Activated CD4-positive, alpha-beta T cell treated with anti-CD3 and anti-CD28 coated beads, Interleukin-2, amount 50 U/mL, for 1 hour (primary cell): ENCODE measurements around the gene GABRD.

Experiments used
- DNase-seq: peaks from one replicate; pipeline ENCODE4 v3.0.0-alpha.2; 2020

The GABRD gene

GRCh38 chr1:2056955-2057590 lies 37.9 kb downstream of the GABRD start:
- DNase-seq, result no peak

DNA sequence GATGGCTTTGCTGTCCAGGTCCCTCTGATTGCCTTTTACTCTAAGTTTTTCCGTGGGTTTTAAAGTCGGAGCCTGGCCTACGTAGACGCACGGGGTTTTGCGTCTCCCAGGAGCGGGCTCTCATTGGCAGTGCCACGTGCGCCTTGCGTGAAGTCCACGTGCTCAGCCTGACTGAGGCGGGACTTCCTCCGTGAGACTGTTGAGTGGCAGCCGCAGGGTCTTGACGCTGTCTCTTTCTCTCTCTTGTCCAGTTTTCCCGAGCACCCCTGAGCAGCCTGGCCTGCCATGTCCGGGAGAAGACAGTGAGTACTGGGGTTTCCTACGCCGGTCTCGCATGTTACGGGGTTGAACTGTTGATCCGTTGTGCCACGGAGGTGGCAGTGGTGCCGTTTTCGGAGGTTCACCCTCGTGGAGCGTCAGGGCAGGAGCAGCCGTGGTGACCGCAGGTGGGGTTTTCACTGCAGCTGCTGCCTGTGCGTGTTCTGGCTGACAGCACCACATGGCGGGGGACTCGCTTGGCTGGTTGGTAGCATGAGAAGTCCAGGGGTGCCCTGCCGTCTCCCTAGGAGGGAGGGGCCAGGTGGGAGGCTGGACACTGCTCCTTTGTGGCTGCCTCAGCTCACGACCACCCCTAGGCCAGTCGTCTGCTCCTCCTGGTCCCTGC lies 40.3 kb downstream of the GABRD start:
- no peak for DNase-seq

DNA sequence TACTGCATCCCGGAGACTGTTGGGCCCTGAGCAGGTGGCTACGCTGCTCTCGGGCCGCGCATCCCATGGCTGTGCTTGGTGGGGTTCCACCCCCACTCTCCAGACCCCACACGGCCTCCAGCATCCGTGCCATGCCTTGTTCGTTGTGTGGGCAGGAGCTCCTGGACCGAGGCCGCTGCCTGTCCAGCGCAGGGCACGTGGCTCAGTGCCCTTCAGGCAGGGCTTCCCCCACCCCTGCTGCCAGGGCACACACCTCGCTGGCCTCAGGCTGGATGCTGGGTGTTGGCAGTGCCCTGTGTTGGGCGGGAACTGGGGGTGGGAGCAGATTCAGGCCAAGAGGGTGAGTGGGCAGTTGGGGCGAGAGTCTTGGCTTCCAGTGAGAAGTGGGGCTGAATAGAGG lies 40.9 kb downstream of the GABRD start:
- DNase-seq, result no peak

DNA sequence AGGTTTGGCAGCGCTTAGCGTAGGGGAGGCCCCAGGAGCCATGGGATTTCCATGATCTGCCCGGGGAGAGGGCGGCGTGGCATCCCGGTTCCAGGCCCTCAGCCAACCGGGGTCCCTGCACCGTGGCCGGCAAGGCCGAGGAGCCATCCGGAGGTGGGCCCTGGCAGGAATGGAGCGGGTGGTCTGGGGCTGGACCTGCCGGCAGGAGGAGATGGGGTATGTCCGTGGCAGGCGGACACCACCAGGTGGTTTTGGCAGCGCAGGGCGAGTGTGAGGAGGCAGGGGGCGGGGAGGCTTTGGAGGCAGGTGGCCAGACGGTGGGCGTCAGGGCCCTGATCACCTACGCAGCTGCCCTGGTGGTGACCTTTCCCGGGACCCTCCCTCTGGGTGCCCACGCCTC lies 41.4 kb downstream of the GABRD start:
- no peak for DNase-seq

GRCh38 chr1:2061065-2061778 lies 42.1 kb downstream of the GABRD start:
- no peak for DNase-seq

DNA sequence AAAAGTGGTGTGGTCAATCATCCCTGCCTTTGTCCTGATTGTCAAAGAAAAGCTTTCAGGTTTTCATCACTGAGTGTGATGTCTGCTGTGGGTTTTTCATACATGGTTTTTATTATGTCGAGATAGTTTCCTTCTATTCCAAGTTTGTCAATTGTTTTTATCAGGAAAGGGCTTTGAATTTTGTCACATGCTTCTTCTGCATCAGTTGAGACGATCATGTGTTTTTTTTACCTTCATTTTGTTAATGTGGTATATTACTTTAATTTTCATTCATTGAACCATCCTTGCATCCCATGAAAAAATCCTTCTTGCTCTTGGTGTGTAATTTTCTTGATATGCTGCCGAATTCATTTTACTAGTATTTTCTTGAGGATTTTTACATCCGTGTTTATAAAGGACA lies 46.6 kb downstream of the GABRD start:
- no peak for DNase-seq

DNA sequence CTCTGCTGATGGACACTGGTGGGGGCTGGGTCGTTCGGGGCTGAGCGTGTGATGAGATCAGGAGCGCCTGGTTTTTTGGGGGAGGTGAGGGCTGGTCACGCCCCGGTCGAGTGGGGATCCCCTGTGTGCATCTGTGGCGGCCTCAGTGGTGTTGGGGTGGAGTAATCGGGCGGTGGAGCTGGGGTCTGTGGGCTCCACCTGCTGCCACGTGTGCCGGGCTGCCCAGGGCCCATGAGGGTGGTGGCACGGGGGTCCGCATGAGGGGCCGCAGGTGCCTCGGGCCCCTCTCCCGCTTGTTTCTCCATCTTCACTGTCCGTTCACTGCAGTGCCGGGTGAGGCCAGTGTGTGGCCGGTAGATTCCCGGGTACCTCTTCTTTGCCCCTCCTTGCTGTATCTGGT lies 48.2 kb downstream of the GABRD start:
- DNase-seq, result no peak

DNA sequence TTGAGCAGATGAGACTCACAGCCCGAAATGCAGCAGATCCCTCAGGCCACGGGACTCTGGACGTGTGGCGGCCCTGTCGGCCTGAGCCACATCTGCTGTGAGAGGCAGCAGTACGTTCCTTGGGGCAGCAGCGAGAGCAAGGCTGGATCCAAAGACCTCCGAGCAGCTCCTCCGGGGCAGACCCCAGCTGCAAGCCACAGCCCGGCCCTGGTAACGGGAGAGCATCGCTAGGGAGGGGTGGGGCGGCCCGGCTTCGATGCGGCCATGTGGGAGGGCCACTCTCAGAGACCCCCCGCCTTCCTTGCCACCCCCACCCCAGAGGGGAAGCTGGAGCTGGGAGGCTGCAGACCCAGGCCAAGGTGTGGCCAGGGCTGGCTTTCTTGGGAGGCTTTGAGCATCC lies 48.8 kb downstream of the GABRD start:
- DNase-seq, result no peak

DNA sequence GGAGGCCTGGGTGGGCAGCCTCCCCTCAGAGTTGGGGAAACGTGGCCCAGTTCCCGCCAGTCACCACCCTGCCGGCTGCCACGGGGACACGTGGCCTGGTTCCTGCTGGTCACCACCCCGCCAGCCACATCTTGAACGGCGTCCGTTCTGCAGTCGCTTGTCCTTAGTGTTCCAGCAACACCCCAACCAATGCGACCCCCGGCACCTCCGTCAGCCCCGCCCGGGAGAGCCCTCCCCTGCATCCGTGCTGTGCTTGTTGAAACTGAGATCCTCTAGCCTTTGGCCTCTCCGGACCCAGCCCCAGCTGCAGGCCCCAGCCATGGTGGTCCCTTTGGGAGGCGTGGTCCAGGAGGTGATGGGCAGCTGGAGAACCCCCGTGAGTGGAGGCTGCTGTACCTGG lies 49.8 kb downstream of the GABRD start:
- DNase-seq, result no peak

DNA sequence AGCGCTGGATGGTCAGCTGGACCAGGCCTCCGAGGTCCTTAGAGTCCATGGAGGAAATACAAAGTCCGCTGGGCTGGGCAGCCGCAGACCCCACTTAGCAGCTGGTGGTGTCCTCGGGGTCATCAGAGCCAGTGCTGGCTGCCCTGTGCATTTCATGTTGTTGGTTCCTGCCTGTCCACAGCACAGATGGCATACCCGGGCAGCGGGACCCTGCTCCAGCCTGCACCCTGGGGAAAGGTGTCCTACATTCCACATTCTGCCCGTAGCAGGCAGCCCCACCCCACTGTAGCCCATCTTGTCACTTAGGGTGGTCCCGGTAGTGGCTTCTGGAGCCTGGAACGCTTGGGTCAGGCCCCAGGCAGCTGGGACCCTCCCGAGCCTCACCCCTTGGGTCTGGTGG lies 50.9 kb downstream of the GABRD start:
- no peak for DNase-seq

GRCh38 chr1:2070800-2071530 lies 51.8 kb downstream of the GABRD start:
- DNase-seq, result no peak

- no peak for DNase-seq
Measured at GRCh38 chr1:2072109-2072806, 53.1 kb downstream of the GABRD start.

DNA sequence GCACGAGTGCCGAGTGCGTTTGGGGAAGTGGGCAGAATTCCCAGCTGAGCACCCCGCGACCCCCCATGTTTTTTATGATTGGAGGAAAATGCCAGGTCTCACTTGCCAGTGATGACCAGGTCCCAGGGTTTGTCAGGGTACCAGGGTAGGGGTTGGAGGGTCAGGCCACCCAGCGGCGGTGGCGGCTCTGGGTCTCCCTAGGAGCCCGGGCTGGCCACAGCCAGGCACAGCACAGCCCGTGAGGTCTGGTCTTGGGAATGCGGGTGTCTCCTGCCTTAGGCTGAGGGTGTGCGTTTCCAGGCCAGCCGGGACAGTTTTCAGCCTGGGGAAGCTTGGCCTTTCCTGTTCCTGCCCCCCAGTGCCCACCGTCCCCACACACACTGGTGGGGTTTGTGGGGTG lies 53.7 kb downstream of the GABRD start:
- DNase-seq, result no peak

DNA sequence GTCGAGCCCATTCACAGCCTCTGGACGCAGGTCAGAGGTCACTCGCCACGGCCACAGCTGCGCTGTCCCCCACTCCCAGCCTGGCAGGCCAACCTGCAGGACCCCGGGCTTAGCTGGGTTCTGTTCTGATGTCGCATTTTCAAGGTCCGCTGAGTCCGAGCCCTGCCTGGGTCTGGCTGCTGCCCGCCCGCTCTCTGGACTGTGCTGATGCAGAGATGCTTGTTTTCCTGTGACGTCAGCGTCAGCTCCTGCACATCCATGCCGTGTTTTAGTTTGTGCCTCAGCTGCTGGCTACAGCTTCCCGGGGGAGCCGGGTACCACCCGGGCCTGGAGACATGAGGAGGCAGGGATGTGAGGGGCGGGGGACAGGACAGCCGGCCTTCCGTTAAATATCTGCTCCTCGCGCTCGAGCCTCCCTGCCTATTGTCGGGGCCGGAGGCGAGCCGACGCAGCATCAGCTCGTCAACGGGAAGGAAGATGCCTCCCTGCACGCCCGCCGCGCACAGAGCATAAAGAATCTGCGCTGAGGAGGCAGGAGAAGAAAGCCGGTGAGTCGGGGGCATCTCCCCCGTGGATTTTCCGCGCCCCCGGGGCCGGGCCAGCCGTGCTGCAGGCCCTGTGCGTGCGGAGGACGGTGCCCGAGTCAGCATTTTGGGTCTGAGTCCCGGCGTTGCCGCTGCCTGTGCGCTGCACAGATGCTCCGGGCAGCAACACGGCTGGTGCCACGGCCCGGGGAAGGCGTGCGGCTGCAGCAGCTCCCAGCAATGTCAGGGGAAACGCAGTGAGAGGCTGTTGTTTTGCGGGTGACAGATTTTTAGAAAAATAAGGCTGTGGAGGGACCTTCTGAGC lies 54.5 kb downstream of the GABRD start:
- DNase-seq, result no peak

DNA sequence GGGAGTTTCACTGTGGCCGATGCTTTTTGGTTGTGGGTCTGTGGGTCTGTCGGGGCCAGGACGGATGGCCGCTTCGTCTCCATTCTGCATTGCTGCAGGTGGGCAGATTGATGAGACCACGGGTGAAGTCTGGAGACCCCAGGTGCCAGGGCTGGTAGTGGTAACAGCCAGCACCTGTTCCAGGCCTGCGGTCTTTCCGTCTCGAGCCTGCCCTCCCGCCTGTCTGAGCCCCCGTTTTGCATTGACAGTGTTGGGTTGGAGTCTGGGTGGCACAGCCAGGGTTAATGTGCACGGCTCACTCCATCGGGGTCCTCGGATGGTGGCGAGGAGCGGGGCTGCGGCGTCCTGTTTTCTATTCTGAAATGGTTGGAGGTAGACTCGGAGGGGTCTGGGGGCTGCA lies 55.3 kb downstream of the GABRD start:
- DNase-seq, result no peak

GRCh38 chr1:2074944-2075740 lies 56.0 kb downstream of the GABRD start:
- DNase-seq, result no peak

DNA sequence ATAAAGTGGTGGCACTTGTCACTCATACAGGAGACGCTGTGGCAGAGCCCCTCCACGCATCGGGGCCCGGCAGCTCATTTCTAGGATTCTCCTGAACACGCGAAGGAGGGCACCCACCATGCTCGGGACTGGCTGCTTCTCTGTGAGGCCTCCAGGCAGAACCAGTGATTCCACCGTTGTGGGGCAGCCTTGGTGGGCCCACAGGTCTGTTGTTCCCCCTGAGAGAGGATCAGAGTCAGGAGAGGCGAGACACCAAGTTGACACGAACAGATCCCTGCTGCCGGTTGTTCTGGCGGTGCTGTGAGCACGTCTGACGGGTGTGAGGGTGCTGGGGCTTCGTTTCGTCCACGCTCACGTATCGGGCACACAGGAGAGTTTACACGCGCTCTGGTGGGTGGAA lies 57.7 kb downstream of the GABRD start:
- no peak for DNase-seq

DNA sequence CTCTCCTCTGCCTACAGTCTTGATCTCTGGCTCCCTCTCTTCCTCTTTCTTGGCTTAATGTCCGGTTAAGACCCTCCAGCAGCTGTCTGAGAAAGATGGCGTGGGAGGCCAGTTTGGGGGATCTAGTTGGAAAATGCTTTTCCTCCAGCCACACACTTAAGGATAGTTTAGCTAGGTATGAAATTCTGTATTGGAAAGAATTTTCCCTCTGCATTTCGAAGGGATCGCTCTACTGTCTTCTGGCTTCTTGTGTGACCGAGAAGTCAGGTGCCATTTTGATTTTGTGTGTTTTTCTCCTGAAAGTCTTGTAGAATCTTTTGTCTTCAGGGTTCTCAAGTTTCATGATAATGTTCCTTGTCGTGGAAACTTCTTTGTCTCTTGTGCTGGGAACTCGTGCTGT lies 59.0 kb downstream of the GABRD start:
- DNase-seq, result no peak

GRCh38 chr1:2079396-2080085 lies 60.4 kb downstream of the GABRD start:
- DNase-seq, result no peak

DNA sequence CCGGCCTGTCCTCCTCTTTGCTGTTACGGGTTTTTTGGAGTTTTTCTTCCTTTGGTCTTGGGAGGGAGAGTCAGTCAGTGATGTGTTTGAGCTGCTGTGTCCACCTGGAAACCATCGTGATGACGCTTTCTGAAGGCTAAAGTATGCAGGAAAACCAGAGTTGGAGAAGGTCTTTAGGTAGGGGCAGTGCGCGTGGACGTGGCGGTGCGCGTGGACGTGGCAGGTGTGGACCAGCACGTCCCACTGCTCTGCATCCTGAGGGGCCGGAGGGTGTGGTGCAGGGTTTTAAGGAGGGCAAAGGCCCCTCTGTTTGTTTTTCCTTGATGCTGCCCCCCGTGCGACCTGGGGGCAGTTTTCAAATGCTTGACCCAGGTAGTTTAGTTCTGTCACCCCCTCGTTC lies 61.0 kb downstream of the GABRD start:
- no peak for DNase-seq
